ENCODE measurements around the gene UBE2L3. TPM values are rescaled to one million over a fixed set of nuclear protein-coding genes. Genes with fewer than 3 reads are reported as not detected.

UBE2L3 gene
- polyA plus RNA-seq, 1 of the 3 experiments (the other 2 are of a cell fraction), result 41.2 TPM

- TF ChIP-seq SIN3A (IDR thresholded peaks at IDR 0.05; ENCODE audit: borderline replicate concordance, low read depth, low read length), result peak; percentile 83; the same call in 1 of the 2 replicates
Measured at GRCh38 chr22:21629255-21630149, 62.0 kb downstream of the UBE2L3 start, which contains the start of gene YDJC (continued).

DNA sequence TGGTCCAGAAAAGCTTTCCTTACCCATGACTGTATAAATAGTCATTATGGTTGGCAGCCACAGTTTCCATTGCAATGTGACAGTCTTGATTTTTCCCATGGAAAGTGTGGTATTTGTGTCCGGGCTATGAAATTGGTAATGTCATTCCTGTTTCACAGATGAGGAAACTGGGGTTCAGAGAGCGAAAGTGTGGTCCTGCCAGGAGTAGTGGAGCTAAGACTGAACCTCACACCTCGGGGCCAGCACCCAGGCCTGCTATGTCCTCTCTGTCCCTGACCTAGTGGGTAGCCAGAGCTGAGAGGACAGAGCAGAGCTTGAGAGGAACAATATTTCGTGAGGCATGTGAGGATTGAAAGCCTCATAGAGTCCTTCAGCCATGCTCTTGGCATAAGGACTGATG is 63.5 kb downstream of the UBE2L3 start:
- DNase-seq, result no peak
- Histone ChIP-seq H3K27me3 (ENCODE audit: insufficient read depth) (no peaks in the 10 kb centered on the region), H3K9me3 (no peaks in the 10 kb centered on the region), H3K79me2 (ENCODE audit: insufficient read depth) (peaks cover 35% of the 10 kb centered on the region; the same call in 1 of the 2 replicates), H3K4me1 (ENCODE audit: control insufficient read depth in 1 of 2, insufficient read depth in 2 of 2, low read depth in 1 of 2, low read length in 1 of 2) (peaks cover 6 to 19% of the 10 kb centered on the region in 2 experiments; a peak in 1 of 4 replicates), H3K9ac (no peak overlapping the region), H3K27ac (ENCODE audit: low read depth in 2 of 2, low read length in 1 of 2) (no peak overlapping the region), H3K9me2 (no peaks in the 10 kb centered on the region), H2AFZ (ENCODE audit: low read depth) (no peak overlapping the region), H3K4me2 (no peak overlapping the region), H4K20me1 (ENCODE audit: insufficient read depth) (peaks cover 25% of the 10 kb centered on the region), H3K4me3 (ENCODE audit: low read depth in 2 of 2, low read length in 1 of 2) (no peak overlapping the region), H3F3A (replicated peaks; ENCODE audit: insufficient read depth) (peaks cover 11% of the 10 kb centered on the region), H3K36me3 (replicated peaks in 1 of 2; ENCODE audit: control insufficient read depth in 1 of 2, insufficient read depth in 2 of 2, low read length in 1 of 2) (peaks cover 5 to 14% of the 10 kb centered on the region in 2 experiments)
- WGBS (ENCODE audit: low lambda C conversion rate), result 87% methylated on average over 4 of the region's 4 CpGs
- TF ChIP-seq, protein P1, sequence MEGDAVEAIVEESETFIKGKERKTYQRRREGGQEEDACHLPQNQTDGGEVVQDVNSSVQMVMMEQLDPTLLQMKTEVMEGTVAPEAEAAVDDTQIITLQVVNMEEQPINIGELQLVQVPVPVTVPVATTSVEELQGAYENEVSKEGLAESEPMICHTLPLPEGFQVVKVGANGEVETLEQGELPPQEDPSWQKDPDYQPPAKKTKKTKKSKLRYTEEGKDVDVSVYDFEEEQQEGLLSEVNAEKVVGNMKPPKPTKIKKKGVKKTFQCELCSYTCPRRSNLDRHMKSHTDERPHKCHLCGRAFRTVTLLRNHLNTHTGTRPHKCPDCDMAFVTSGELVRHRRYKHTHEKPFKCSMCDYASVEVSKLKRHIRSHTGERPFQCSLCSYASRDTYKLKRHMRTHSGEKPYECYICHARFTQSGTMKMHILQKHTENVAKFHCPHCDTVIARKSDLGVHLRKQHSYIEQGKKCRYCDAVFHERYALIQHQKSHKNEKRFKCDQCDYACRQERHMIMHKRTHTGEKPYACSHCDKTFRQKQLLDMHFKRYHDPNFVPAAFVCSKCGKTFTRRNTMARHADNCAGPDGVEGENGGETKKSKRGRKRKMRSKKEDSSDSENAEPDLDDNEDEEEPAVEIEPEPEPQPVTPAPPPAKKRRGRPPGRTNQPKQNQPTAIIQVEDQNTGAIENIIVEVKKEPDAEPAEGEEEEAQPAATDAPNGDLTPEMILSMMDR (IDR thresholded peaks at IDR 0.05), result no peak
- TF ChIP-seq POLR2AphosphoS5 (IDR thresholded peaks at IDR 0.05; ENCODE audit: low read depth, low read length) (no peak), REST (IDR thresholded peaks at IDR 0.05; ENCODE audit: low read depth, low read length) (no peak), IRF3 (IDR thresholded peaks at IDR 0.05; ENCODE audit: low read depth, low read length) (no peak), MAX (IDR thresholded peaks at IDR 0.05; ENCODE audit: low read depth) (no peak), EP300 (IDR thresholded peaks at IDR 0.05; ENCODE audit: borderline replicate concordance in 1 of 2, low read depth in 1 of 2, low read length in 1 of 2) (no peak), SIN3A (IDR thresholded peaks at IDR 0.05; ENCODE audit: borderline replicate concordance, low read depth, low read length) (no peak), FOXJ3 (CRISPR knock-in tag; IDR thresholded peaks at IDR 0.05) (no peak), ZBTB33 (IDR thresholded peaks at IDR 0.05; ENCODE audit: borderline replicate concordance, low read depth) (no peak), TCF12 (IDR thresholded peaks at IDR 0.05) (no peak), YY1 (IDR thresholded peaks at IDR 0.05; ENCODE audit: low read depth) (no peak), TAF1 (IDR thresholded peaks at IDR 0.05; ENCODE audit: borderline replicate concordance, low read depth, low read length) (no peak)
- TF ChIP-seq, protein P2, sequence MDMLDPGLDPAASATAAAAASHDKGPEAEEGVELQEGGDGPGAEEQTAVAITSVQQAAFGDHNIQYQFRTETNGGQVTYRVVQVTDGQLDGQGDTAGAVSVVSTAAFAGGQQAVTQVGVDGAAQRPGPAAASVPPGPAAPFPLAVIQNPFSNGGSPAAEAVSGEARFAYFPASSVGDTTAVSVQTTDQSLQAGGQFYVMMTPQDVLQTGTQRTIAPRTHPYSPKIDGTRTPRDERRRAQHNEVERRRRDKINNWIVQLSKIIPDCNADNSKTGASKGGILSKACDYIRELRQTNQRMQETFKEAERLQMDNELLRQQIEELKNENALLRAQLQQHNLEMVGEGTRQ (IDR thresholded peaks at IDR 0.05; ENCODE audit: borderline replicate concordance, low read depth, low read length), result no peak
- ChIA-PET CTCF (interaction anchor here (0.6 to 11.2 kb wide), 7 partner anchors 9 to 62 kb away, joined by 3 to 145 read pairs (median 7); partner anchors contain the start of gene SDF2L1), POLR2A (interaction anchor here (1.7 kb wide), 1 partner anchor 16 kb away, joined by 7 read pairs; no protein-coding TSS in a partner anchor)
